K562 (cell line): ENCODE data around the gene KBTBD4. TPM values are rescaled to one million over a fixed set of nuclear protein-coding genes. Genes with fewer than 3 reads are reported as not detected.

Experiments used
- CSDE1 ChIP-seq, 2 experiments: fragments of 450-650 bp; IDR thresholded peaks; 2 replicates each; pipeline ENCODE4 v1.6.1; 2016; ENCODE audit warnings: mild to moderate bottlenecking in 1 of 2
- DNMT1 ChIP-seq: fragments of 450-650 bp; IDR thresholded peaks from 2 replicates; pipeline ENCODE4 v1.6.1; 2016; ENCODE audit warnings: antibody characterized with exemption, mild to moderate bottlenecking
- MCM7 ChIP-seq, 2 experiments: fragments of 450-650 bp; IDR thresholded peaks; 2 replicates each; pipeline ENCODE4 v1.6.1; 2016 to 2018
- NONO ChIP-seq, 2 experiments: fragments of 200-400 bp in 1 of 2; fragments of 450-650 bp in 1 of 2; formaldehyde crosslinking in 1 of 2; IDR thresholded peaks; 2 replicates each; pipeline ENCODE4 v1.6.1; 2017; ENCODE audit warnings: low read depth in 2 of 2, mild to moderate bottlenecking in 2 of 2, moderate library complexity in 2 of 2, low read length in 1 of 2
- RAD21 ChIP-seq, 2 experiments: fragments of 250-450 bp in 1 of 2; fragments of 450-650 bp in 1 of 2; sonication (Bioruptor Pico) in 1 of 2; formaldehyde crosslinking in 1 of 2; IDR thresholded peaks in 1 of 2; conservative IDR thresholded peaks in 1 of 2; 2 replicates each; pipeline versions ENCODE4 v1.4.0 to v1.8.0; 2020 to 2022; ENCODE audit warnings: mild to moderate bottlenecking in 2 of 2, moderate library complexity in 1 of 2
- THRAP3 ChIP-seq: fragments of 450-650 bp; IDR thresholded peaks from 2 replicates; pipeline ENCODE4 v1.6.1; 2016; ENCODE audit warnings: mild to moderate bottlenecking, inconsistent platforms, borderline replicate concordance
- ZNF175 ChIP-seq: fragments of 200-800 bp; sonication (Bioruptor generic); IDR thresholded peaks from 2 replicates; pipeline ENCODE4 v1.6.1; 2016; ENCODE audit warnings: low read depth, mild to moderate bottlenecking, missing genetic modification characterization, missing compliant biosample characterization
- ZNF197 ChIP-seq: fragments of 200-800 bp; sonication (Bioruptor generic); IDR thresholded peaks from 2 replicates; pipeline ENCODE4 v1.6.1; 2016; ENCODE audit warnings: low read depth, missing genetic modification characterization, missing compliant biosample characterization
- ZNF217 ChIP-seq: sonication (generic); formaldehyde crosslinking; IDR thresholded peaks from 2 replicates; pipeline ENCODE4 v1.8.0; 2022; ENCODE audit warnings: mild to moderate bottlenecking, missing genetic modification reagents
- polyA plus RNA-seq, 8 experiments: library from polyadenylated mRNA; depleted of rRNA in 4 of 8; stranded (reverse) in 5 of 8; unstranded in 3 of 8; fragments of >200 nt; fragmentation: Nextera tagmentation in 2 of 8; fragmentation: Illumina TruSeq in 1 of 8; extraction: Ambion mirVana in 2 of 8; extraction: Trizol in 1 of 8; gene quantifications; 2 replicates each; pipeline versions ENCODE4 v1.2.1 to v1.2.3, GENCODE V29; 2011 to 2014; ENCODE audit warnings: inconsistent platforms in 1 of 8, missing spikeins in 1 of 8
- total RNA-seq, 7 experiments: library from RNA; depleted of rRNA in 6 of 7; stranded (reverse); fragments of >200 nt in 6 of 7; fragmentation: Illumina TruSeq in 2 of 7; extraction: Trizol in 2 of 7; gene quantifications; 2 replicates each; pipeline versions ENCODE4 v1.2.1 to v1.2.3, GENCODE V29; 2011 to 2021; ENCODE audit warnings: low replicate concordance in 1 of 7
- TF ChIP-seq, protein P1 (sequence below): fragments of 450-650 bp; IDR thresholded peaks from 2 replicates; pipeline ENCODE4 v1.6.1; 2016; ENCODE audit warnings: low read depth
- TF ChIP-seq, protein P2 (sequence below): fragments of 450-650 bp; IDR thresholded peaks from 2 replicates; pipeline ENCODE4 v1.7.0; 2016; ENCODE audit warnings: borderline replicate concordance

Gene KBTBD4
- total and polyA plus RNA-seq, 9 of the 15 experiments (the other 6 are each of a cell fraction or from before 2014, with no cell fraction given), result 7.0 to 33.9 (median 13.3) TPM

DNA sequence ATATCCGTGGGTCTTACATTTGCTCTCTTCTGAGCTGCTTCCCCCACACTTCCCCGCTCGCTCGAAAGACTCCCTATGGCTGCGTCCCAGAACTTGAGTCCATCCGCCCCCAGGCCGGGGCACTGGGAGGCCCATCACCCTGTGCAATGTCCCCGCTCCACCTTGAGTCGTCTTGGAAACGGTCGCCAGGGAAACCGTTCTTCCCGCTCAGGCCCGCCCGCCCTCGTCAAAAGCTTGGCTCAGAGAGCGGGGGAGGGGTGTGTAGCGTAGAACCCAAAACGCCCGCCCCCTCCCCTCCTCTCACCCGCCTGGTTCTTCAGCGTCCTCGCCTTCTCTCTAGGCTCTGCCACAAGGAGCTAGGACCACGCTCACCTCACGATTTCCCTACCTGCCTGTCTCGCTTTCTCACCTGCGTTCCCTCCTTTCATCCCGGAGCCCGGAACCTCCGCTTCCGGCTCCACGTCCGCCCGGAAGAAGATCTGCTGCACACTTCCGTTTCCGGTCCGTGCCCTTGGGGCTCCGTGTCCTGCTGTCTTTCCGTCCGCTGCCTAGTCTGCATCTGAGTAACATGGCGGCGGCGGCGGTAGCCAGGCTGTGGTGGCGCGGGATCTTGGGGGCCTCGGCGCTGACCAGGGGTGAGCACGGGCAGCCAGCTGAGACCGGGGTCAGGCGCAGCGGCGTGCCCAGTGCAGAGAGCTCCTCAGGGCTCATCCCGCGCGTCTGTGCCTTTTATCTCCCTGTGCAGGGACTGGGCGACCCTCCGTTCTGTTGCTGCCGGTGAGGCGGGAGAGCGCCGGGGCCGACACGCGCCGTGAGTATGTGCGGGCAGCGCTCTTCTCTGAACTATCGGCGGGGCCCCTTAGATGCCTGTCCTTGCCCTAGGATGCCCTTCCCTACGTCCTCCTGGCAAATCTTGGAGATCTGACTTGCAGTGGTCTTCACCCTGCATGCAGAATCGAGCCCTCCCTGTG lies at the start of gene KBTBD4, which contains the start of gene NDUFS3 (continued):
- TF ChIP-seq, protein P1, sequence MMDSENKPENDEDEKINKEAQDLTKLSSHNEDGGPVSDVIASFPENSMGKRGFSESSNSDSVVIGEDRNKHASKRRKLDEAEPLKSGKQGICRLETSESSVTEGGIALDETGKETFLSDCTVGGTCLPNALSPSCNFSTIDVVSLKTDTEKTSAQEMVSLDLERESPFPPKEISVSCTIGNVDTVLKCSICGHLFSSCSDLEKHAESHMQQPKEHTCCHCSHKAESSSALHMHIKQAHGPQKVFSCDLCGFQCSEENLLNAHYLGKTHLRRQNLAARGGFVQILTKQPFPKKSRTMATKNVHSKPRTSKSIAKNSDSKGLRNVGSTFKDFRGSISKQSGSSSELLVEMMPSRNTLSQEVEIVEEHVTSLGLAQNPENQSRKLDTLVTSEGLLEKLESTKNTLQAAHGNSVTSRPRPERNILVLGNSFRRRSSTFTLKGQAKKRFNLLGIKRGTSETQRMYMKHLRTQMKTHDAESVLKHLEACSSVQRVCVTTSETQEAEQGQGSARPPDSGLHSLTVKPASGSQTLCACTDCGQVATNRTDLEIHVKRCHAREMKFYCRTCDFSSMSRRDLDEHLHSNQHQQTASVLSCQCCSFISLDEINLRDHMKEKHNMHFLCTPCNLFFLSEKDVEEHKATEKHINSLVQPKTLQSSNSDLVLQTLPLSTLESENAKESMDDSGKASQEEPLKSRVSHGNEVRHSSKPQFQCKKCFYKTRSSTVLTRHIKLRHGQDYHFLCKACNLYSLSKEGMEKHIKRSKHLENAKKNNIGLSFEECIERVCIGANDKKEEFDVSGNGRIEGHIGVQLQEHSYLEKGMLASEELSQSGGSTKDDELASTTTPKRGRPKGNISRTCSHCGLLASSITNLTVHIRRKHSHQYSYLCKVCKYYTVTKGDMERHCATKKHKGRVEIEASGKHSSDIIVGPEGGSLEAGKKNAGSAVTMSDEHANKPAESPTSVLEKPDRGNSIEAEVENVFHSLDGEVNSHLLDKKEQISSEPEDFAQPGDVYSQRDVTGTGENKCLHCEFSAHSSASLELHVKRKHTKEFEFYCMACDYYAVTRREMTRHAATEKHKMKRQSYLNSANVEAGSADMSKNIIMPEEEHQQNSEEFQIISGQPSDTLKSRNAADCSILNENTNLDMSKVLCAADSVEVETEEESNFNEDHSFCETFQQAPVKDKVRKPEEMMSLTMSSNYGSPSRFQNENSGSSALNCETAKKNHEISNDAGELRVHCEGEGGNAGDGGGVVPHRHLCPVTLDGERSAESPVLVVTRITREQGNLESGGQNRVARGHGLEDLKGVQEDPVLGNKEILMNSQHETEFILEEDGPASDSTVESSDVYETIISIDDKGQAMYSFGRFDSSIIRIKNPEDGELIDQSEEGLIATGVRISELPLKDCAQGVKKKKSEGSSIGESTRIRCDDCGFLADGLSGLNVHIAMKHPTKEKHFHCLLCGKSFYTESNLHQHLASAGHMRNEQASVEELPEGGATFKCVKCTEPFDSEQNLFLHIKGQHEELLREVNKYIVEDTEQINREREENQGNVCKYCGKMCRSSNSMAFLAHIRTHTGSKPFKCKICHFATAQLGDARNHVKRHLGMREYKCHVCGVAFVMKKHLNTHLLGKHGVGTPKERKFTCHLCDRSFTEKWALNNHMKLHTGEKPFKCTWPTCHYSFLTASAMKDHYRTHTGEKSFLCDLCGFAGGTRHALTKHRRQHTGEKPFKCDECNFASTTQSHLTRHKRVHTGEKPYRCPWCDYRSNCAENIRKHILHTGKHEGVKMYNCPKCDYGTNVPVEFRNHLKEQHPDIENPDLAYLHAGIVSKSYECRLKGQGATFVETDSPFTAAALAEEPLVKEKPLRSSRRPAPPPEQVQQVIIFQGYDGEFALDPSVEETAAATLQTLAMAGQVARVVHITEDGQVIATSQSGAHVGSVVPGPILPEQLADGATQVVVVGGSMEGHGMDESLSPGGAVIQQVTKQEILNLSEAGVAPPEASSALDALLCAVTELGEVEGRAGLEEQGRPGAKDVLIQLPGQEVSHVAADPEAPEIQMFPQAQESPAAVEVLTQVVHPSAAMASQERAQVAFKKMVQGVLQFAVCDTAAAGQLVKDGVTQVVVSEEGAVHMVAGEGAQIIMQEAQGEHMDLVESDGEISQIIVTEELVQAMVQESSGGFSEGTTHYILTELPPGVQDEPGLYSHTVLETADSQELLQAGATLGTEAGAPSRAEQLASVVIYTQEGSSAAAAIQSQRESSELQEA, result peak; percentile 75
- TF ChIP-seq THRAP3 (peak; percentile 99), RAD21 (CRISPR knock-in tag; conservative IDR thresholded peaks at IDR 0.05 in 1 of 2, IDR thresholded peaks at IDR 0.05 in 1 of 2) (peak in 1 of 2 experiments; percentile 12; a peak in 1 of 4 replicates), MCM7 (IDR thresholded peaks at IDR 0.05) (peak; percentile 49 to 92; a peak in 1 of 4 replicates), CSDE1 (IDR thresholded peaks at IDR 0.05) (peak; percentile 81 to 95; a peak in 2 of 4 replicates), DNMT1 (peak; percentile 100), ZNF217 (CRISPR knock-in tag) (no peak), NONO (IDR thresholded peaks at IDR 0.05; ENCODE audit: low read depth in 2 of 2, low read length in 1 of 2) (peak; percentile 47 to 54; a peak in 3 of 4 replicates), ZNF175 (CRISPR knock-in tag) (no peak), ZNF197 (CRISPR knock-in tag) (peak; percentile 80)
- TF ChIP-seq, protein P2, sequence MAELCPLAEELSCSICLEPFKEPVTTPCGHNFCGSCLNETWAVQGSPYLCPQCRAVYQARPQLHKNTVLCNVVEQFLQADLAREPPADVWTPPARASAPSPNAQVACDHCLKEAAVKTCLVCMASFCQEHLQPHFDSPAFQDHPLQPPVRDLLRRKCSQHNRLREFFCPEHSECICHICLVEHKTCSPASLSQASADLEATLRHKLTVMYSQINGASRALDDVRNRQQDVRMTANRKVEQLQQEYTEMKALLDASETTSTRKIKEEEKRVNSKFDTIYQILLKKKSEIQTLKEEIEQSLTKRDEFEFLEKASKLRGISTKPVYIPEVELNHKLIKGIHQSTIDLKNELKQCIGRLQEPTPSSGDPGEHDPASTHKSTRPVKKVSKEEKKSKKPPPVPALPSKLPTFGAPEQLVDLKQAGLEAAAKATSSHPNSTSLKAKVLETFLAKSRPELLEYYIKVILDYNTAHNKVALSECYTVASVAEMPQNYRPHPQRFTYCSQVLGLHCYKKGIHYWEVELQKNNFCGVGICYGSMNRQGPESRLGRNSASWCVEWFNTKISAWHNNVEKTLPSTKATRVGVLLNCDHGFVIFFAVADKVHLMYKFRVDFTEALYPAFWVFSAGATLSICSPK, result peak; percentile 97; the same call in 1 of the 2 replicates
